Measurements from ENCODE around the gene APLNR.

DNA sequence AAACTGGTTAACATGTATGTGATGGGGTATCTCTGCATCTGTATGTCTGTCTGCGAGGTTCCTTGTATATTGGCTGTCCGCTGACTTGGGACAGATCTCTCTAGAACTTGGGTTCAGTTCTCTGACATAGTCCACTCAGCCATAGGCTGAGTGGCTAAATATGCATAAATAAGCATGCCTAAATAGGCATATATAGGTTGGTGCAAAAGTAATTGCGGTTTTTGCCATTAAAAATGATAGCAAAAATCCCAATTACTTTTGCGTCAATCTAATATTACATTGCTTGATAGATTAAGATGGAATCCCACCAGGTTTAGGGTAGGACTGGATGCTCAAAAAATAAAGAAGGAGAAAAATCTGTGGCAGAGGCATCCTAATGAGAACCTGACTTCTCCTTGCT is 46.5 kb downstream of the APLNR start:
- TF ChIP-seq POLR2A (IDR thresholded peaks at IDR 0.05), result no peak
- TF ChIP-seq, protein P1, sequence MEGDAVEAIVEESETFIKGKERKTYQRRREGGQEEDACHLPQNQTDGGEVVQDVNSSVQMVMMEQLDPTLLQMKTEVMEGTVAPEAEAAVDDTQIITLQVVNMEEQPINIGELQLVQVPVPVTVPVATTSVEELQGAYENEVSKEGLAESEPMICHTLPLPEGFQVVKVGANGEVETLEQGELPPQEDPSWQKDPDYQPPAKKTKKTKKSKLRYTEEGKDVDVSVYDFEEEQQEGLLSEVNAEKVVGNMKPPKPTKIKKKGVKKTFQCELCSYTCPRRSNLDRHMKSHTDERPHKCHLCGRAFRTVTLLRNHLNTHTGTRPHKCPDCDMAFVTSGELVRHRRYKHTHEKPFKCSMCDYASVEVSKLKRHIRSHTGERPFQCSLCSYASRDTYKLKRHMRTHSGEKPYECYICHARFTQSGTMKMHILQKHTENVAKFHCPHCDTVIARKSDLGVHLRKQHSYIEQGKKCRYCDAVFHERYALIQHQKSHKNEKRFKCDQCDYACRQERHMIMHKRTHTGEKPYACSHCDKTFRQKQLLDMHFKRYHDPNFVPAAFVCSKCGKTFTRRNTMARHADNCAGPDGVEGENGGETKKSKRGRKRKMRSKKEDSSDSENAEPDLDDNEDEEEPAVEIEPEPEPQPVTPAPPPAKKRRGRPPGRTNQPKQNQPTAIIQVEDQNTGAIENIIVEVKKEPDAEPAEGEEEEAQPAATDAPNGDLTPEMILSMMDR (IDR thresholded peaks at IDR 0.05), result no peak

Measured in right lobe of liver (tissue), 4 donors.